AG04450 (cell line): ENCODE data around the gene MAPRE2. TPM values are rescaled to one million over a fixed set of nuclear protein-coding genes. Genes with fewer than 3 reads are reported as not detected.
"Not testable (repeated sequence)": the region's sequence is repeated elsewhere in the genome, so short reads cannot be mapped to it uniquely, and the experiment has no call there.

ENCODE experiments used
- CTCF ChIA-PET: fragments of 300-600, 350-600 bp; formaldehyde crosslinking; extraction: SDS; loops from one replicate; lab custom pipeline; 2022; ENCODE audit warnings: antibody characterized with exemption, inconsistent platforms; lab: Charles Lee
- POLR2A ChIA-PET: fragments of 350-600 bp; formaldehyde crosslinking; extraction: SDS; loops from one replicate; lab custom pipeline; 2021; ENCODE audit warnings: antibody characterized with exemption, inconsistent platforms; lab: Yijun Ruan, JAX
- DNase-seq: peaks from one replicate; pipeline ENCODE4 v3.0.0-alpha.2; 2011; ENCODE audit warnings: low read depth, low spot score
- H3K27ac ChIP-seq: one replicate; pipeline ENCODE4 v1.5.1; 2012; ENCODE audit warnings: low read depth, low read length, control low read depth
- H3K27me3 ChIP-seq: one replicate; pipeline ENCODE4 v1.6.0; 2012; ENCODE audit warnings: low read length; ENCODE audit not compliant: control insufficient read depth, insufficient read depth
- H3K4me3 ChIP-seq: 2 replicates; pipeline ENCODE4 v1.5.1; 2011; ENCODE audit warnings: mild to moderate bottlenecking, low read depth, low read length, control low read depth
- H3K9me3 ChIP-seq: 2 replicates; pipeline ENCODE4 v1.5.1; 2012; ENCODE audit warnings: low read length; ENCODE audit not compliant: control insufficient read depth, insufficient read depth
- polyA plus RNA-seq: library from polyadenylated mRNA; depleted of rRNA; stranded (reverse); fragments of >200 nt; gene quantifications from 2 replicates; pipeline ENCODE4 v1.2.3, GENCODE V29; 2011
- TF ChIP-seq, protein P1 (sequence below): IDR thresholded peaks from 2 replicates; pipeline ENCODE4 v1.5.1; 2011; ENCODE audit warnings: low read depth, low read length, control low read depth, inconsistent platforms

MAPRE2 gene
- polyA plus RNA-seq, 1 experiment: 48.8 TPM

DNA sequence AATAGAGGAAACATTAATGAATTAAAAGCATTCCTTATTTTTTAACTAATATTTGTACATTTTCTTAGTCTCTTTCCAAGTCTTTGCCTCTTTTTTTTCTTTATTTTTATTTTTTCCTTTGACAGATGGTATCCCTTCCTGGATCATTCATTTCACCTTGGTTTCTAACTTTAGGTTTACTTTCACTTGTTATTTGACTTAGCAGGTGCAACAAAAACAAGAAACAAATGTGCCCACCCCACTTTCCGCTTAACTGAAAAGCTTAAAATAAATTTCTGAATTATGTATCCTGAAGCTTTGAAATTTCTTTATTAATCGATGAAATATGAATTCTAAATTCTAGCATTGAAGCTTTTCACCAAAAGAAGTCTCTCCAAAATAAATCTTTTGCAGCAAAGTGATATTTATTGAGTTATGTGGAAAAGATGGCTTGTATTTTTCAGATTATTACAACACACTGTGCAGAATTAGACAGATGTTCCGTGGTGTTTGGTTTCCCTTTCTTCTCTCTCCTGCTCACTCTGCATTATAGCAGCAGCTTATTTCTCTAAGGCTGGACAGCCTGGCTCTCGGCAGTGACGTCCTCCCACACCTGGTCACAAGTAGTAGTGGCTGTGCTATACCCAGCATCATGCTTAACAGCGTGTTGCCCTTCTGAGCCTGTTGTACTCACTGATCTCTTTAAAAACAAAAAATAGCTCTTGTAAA lies 100.5 kb downstream of the MAPRE2 start:
- Histone ChIP-seq H3K27me3 (no peaks in the 10 kb centered on the region), H3K4me3 (no peak overlapping the region), H3K27ac (no peak overlapping the region), H3K9me3 (no peaks in the 10 kb centered on the region)
- ChIA-PET CTCF (interaction anchor here (1.2 to 5.3 kb wide), 7 partner anchors 10 to 275 kb away, joined by 4 to 164 read pairs (median 21); no protein-coding TSS in a partner anchor), POLR2A (no interaction called here)
- no peak for DNase-seq
- TF ChIP-seq, protein P1, sequence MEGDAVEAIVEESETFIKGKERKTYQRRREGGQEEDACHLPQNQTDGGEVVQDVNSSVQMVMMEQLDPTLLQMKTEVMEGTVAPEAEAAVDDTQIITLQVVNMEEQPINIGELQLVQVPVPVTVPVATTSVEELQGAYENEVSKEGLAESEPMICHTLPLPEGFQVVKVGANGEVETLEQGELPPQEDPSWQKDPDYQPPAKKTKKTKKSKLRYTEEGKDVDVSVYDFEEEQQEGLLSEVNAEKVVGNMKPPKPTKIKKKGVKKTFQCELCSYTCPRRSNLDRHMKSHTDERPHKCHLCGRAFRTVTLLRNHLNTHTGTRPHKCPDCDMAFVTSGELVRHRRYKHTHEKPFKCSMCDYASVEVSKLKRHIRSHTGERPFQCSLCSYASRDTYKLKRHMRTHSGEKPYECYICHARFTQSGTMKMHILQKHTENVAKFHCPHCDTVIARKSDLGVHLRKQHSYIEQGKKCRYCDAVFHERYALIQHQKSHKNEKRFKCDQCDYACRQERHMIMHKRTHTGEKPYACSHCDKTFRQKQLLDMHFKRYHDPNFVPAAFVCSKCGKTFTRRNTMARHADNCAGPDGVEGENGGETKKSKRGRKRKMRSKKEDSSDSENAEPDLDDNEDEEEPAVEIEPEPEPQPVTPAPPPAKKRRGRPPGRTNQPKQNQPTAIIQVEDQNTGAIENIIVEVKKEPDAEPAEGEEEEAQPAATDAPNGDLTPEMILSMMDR: no peak

DNA sequence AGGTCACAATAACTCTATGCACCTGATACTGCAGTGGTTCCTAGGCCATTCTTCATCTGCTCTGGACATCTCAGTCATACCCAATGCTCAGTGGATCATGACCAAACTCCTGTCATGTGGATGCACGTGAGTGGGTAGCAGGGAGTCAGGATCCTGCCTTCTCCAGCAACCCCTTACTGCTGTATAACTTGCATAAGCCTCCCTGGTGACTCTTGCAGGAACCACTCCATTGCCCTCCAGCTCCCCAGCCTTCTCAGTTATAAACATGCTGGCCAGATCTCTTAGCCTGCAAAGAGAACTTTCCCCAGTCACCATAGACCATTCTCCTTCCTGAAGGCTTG lies 101.0 kb downstream of the MAPRE2 start:
- H3K4me3 ChIP-seq: no peak overlapping the region
- H3K27me3 ChIP-seq: no peaks in the 10 kb centered on the region
- DNase-seq: no peak
- ChIA-PET POLR2A (no interaction called here), CTCF (interaction anchor here (1.2 to 5.3 kb wide), 8 partner anchors 11 to 276 kb away, joined by 4 to 164 read pairs (median 28); no protein-coding TSS in a partner anchor)
- no peaks in the 10 kb centered on the region for H3K9me3 ChIP-seq
- H3K27ac ChIP-seq: no peak overlapping the region
- TF ChIP-seq, protein P1: no peak

DNA sequence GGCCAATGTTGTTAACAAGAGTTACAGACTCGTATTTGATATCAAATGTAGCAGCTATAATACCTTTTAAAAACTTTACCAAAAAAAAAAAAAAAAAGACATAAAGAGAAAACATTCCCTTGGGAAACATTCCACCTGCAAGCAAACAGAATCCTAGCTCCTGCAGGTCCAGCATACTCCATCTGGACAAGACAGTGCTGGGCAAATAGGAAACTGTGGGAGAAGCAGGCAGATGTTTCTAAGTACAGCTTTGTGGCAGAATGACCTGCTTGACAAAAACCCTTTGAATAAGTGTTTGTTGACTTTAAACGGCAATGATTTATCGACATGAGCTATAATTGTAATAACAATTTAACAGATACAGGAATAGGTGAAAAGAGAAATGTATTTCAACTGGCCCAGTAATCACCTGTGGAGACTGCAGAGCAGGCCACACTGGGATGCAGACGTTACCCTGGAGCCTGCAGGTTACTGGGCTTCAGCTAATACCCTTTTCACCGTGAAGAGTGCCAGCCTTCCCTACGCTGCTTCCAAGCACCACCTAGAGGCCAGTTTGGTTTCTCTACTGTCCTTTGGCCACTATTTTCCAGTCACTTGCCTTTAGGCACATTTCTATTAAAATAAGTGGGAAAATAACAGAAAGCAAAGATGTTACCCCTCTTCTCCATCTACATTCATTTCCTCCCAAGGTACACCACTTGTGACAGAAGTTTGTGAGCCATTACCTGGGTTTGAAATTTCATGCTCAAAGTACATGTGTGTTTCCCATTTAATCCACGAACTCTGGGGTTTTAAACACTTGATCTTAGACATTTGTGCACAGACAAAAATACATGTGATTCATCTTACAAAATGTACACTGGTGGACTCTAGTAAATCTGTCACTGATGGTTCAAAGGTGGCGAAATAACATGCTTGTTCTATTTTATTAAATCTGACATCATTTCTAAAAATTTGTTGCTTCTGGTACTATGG lies 102.7 kb downstream of the MAPRE2 start:
- TF ChIP-seq, protein P1: peak; percentile 90
- Histone ChIP-seq H3K27me3 (no peaks in the 10 kb centered on the region), H3K27ac (no peak overlapping the region), H3K4me3 (no peak overlapping the region), H3K9me3 (no peaks in the 10 kb centered on the region)
- POLR2A ChIA-PET: interaction anchor here (1.1 kb wide), 1 partner anchor 138 kb away, joined by 3 read pairs; no protein-coding TSS in a partner anchor
- CTCF ChIA-PET: interaction anchor here (0.6 to 5.3 kb wide), 42 partner anchors 10 to 637 kb away, joined by 3 to 164 read pairs (median 4); partner anchors contain the start of gene ZSCAN30
- peak; percentile 21 for DNase-seq

DNA sequence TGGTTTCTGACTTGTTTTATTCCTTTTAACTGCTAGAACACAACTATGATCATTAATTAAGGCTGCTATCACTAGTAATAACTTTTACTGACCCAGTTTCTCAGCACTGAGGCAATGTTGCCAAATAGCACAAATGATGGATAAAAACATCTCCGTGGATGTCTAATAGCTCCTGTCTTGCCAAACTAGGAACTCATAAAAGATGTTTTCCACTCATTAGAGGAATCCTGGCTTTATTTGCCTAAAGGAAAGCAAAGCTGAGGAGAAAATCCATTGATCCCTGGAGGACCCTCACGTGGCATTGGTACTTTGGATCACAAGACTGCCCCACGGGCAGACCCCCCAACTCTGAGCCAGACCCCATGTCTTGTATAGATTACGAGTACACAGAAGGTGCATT lies 103.5 kb downstream of the MAPRE2 start:
- Histone ChIP-seq H3K27ac (no peak overlapping the region), H3K9me3 (no peaks in the 10 kb centered on the region), H3K27me3 (no peaks in the 10 kb centered on the region), H3K4me3 (no peak overlapping the region)
- ChIA-PET POLR2A (interaction anchor here (1.1 kb wide), 1 partner anchor 139 kb away, joined by 3 read pairs; no protein-coding TSS in a partner anchor), CTCF (interaction anchor here (0.7 to 5.3 kb wide), 13 partner anchors 10 to 278 kb away, joined by 3 to 164 read pairs (median 6); no protein-coding TSS in a partner anchor)
- TF ChIP-seq, protein P1: no peak
- DNase-seq: no peak

DNA sequence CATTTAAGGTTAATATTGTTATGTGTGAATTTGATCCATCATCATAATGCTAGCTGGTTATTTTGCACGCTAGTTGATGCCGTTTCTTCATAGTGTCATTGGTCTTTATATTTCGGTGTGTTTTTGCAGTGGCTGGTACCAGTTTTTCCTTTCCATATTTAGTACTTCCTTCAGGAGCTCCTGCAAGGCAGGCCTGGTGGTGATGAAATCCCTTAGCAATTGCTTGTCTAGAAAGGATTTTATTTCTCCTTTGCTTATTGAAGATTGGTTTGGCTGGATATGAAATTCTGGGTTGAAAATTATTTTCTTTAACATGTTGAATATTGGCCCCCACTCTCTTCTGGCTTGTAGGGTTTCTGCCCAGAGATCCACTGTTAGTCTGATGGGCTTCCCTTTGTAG lies 109.0 kb downstream of the MAPRE2 start:
- H3K27me3 ChIP-seq, H3K9me3 ChIP-seq, CTCF ChIA-PET, DNase-seq, POLR2A ChIA-PET, H3K4me3 ChIP-seq, H3K27ac ChIP-seq: not testable (repeated sequence)
